PC-9 (cell line): Measurements from ENCODE around the gene DSCAML1.

ENCODE experiments used
- EZH2 ChIP-seq: fragments of 200-600 bp; sonication (generic); IDR thresholded peaks from 2 replicates; pipeline ENCODE4 v1.8.0; 2017; ENCODE audit warnings: antibody characterized with exemption, low read depth
- TF ChIP-seq, protein P1 (sequence below): fragments of 200-600 bp; sonication (generic); conservative IDR thresholded peaks from 2 replicates; pipeline ENCODE4 v1.6.1; 2017; ENCODE audit warnings: mixed run types, antibody characterized with exemption, mild to moderate bottlenecking, moderate library complexity

- TF ChIP-seq, protein P1, sequence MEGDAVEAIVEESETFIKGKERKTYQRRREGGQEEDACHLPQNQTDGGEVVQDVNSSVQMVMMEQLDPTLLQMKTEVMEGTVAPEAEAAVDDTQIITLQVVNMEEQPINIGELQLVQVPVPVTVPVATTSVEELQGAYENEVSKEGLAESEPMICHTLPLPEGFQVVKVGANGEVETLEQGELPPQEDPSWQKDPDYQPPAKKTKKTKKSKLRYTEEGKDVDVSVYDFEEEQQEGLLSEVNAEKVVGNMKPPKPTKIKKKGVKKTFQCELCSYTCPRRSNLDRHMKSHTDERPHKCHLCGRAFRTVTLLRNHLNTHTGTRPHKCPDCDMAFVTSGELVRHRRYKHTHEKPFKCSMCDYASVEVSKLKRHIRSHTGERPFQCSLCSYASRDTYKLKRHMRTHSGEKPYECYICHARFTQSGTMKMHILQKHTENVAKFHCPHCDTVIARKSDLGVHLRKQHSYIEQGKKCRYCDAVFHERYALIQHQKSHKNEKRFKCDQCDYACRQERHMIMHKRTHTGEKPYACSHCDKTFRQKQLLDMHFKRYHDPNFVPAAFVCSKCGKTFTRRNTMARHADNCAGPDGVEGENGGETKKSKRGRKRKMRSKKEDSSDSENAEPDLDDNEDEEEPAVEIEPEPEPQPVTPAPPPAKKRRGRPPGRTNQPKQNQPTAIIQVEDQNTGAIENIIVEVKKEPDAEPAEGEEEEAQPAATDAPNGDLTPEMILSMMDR = no peak
- TF ChIP-seq EZH2 = no peak
Observed at GRCh38 chr11:117442049-117442868, 354.8 kb downstream of the DSCAML1 start.
